ENCODE results near the gene NTN5.

DNA sequence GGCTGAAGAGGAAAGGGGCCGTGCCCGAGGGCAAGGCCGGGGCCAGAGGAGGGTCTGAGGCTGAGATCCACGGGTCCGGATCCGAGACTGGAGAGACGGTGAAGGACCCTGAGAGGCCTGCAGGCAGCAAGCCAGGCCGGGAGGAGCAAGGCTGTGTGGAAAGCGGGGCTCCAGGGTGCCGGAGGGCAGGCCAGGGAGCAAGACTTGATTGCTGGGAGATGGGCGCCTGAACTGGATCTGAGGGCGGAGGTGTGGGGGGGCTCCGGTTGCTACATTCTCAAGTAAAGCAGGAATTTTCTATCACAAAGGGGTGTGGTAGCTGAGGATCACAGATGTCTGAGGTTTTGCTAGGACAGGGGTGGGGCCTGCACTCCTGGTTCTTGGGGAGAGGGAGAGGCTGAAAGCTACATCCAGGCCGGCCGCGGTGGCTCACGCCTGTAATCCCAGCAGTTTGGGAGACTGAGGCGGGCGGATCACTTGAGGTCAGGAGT, 42.9 kb upstream of the NTN5 start:
- no peak for TF ChIP-seq GABPA (tag; conservative IDR thresholded peaks at IDR 0.05; ENCODE audit: low read depth)
- TF ChIP-seq, protein P1, sequence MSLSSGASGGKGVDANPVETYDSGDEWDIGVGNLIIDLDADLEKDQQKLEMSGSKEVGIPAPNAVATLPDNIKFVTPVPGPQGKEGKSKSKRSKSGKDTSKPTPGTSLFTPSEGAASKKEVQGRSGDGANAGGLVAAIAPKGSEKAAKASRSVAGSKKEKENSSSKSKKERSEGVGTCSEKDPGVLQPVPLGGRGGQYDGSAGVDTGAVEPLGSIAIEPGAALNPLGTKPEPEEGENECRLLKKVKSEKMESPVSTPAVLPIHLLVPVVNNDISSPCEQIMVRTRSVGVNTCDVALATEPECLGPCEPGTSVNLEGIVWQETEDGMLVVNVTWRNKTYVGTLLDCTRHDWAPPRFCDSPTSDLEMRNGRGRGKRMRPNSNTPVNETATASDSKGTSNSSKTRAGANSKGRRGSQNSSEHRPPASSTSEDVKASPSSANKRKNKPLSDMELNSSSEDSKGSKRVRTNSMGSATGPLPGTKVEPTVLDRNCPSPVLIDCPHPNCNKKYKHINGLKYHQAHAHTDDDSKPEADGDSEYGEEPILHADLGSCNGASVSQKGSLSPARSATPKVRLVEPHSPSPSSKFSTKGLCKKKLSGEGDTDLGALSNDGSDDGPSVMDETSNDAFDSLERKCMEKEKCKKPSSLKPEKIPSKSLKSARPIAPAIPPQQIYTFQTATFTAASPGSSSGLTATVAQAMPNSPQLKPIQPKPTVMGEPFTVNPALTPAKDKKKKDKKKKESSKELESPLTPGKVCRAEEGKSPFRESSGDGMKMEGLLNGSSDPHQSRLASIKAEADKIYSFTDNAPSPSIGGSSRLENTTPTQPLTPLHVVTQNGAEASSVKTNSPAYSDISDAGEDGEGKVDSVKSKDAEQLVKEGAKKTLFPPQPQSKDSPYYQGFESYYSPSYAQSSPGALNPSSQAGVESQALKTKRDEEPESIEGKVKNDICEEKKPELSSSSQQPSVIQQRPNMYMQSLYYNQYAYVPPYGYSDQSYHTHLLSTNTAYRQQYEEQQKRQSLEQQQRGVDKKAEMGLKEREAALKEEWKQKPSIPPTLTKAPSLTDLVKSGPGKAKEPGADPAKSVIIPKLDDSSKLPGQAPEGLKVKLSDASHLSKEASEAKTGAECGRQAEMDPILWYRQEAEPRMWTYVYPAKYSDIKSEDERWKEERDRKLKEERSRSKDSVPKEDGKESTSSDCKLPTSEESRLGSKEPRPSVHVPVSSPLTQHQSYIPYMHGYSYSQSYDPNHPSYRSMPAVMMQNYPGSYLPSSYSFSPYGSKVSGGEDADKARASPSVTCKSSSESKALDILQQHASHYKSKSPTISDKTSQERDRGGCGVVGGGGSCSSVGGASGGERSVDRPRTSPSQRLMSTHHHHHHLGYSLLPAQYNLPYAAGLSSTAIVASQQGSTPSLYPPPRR (CRISPR knock-in tag; IDR thresholded peaks at IDR 0.05; ENCODE audit: borderline replicate concordance): no peak
- TF ChIP-seq EP300 (IDR thresholded peaks at IDR 0.05; ENCODE audit: low read length): no peak
- TF ChIP-seq MAFK (IDR thresholded peaks at IDR 0.05; ENCODE audit: low read length): no peak
- TF ChIP-seq, protein P2, sequence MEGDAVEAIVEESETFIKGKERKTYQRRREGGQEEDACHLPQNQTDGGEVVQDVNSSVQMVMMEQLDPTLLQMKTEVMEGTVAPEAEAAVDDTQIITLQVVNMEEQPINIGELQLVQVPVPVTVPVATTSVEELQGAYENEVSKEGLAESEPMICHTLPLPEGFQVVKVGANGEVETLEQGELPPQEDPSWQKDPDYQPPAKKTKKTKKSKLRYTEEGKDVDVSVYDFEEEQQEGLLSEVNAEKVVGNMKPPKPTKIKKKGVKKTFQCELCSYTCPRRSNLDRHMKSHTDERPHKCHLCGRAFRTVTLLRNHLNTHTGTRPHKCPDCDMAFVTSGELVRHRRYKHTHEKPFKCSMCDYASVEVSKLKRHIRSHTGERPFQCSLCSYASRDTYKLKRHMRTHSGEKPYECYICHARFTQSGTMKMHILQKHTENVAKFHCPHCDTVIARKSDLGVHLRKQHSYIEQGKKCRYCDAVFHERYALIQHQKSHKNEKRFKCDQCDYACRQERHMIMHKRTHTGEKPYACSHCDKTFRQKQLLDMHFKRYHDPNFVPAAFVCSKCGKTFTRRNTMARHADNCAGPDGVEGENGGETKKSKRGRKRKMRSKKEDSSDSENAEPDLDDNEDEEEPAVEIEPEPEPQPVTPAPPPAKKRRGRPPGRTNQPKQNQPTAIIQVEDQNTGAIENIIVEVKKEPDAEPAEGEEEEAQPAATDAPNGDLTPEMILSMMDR (IDR thresholded peaks at IDR 0.05 in 2 of 3, conservative IDR thresholded peaks at IDR 0.05 in 1 of 3; ENCODE audit: insufficient read depth in 2 of 3, low read depth in 1 of 3, low read length in 3 of 3): no peak
- TF ChIP-seq CEBPB (tag; IDR thresholded peaks at IDR 0.05): no peak
- no peak for TF ChIP-seq TCF7L2 (IDR thresholded peaks at IDR 0.05; ENCODE audit: low read depth, low read length)
- no peak for TF ChIP-seq RAD21 (CRISPR knock-in tag; conservative IDR thresholded peaks at IDR 0.05 in 1 of 2, IDR thresholded peaks at IDR 0.05 in 1 of 2)
- TF ChIP-seq, protein P3, sequence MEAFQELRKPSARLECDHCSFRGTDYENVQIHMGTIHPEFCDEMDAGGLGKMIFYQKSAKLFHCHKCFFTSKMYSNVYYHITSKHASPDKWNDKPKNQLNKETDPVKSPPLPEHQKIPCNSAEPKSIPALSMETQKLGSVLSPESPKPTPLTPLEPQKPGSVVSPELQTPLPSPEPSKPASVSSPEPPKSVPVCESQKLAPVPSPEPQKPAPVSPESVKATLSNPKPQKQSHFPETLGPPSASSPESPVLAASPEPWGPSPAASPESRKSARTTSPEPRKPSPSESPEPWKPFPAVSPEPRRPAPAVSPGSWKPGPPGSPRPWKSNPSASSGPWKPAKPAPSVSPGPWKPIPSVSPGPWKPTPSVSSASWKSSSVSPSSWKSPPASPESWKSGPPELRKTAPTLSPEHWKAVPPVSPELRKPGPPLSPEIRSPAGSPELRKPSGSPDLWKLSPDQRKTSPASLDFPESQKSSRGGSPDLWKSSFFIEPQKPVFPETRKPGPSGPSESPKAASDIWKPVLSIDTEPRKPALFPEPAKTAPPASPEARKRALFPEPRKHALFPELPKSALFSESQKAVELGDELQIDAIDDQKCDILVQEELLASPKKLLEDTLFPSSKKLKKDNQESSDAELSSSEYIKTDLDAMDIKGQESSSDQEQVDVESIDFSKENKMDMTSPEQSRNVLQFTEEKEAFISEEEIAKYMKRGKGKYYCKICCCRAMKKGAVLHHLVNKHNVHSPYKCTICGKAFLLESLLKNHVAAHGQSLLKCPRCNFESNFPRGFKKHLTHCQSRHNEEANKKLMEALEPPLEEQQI (IDR thresholded peaks at IDR 0.05): no peak
- TF ChIP-seq POLR2AphosphoS5 (IDR thresholded peaks at IDR 0.05; ENCODE audit: control insufficient read depth, insufficient read depth, low read depth, low read length): no peak
- TF ChIP-seq, protein P4, sequence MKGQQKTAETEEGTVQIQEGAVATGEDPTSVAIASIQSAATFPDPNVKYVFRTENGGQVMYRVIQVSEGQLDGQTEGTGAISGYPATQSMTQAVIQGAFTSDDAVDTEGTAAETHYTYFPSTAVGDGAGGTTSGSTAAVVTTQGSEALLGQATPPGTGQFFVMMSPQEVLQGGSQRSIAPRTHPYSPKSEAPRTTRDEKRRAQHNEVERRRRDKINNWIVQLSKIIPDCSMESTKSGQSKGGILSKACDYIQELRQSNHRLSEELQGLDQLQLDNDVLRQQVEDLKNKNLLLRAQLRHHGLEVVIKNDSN (CRISPR knock-in tag; IDR thresholded peaks at IDR 0.05): no peak
- TF ChIP-seq POLR2A (conservative IDR thresholded peaks at IDR 0.05): no peak
- TF ChIP-seq, protein P5, sequence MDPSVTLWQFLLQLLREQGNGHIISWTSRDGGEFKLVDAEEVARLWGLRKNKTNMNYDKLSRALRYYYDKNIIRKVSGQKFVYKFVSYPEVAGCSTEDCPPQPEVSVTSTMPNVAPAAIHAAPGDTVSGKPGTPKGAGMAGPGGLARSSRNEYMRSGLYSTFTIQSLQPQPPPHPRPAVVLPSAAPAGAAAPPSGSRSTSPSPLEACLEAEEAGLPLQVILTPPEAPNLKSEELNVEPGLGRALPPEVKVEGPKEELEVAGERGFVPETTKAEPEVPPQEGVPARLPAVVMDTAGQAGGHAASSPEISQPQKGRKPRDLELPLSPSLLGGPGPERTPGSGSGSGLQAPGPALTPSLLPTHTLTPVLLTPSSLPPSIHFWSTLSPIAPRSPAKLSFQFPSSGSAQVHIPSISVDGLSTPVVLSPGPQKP (CRISPR knock-in tag; IDR thresholded peaks at IDR 0.05): no peak
- TF ChIP-seq MXI1 (IDR thresholded peaks at IDR 0.05; ENCODE audit: low read depth, low read length): no peak
